ENCODE results near the gene NPHP4. TPM values are rescaled to one million over a fixed set of nuclear protein-coding genes. Genes with fewer than 3 reads are reported as not detected.

The NPHP4 gene
- total and polyA plus RNA-seq, 2 donors (not counting 3 experiments of a cell fraction or from before 2014, with no cell fraction given), result 4.4 to 11.7 TPM

DNA sequence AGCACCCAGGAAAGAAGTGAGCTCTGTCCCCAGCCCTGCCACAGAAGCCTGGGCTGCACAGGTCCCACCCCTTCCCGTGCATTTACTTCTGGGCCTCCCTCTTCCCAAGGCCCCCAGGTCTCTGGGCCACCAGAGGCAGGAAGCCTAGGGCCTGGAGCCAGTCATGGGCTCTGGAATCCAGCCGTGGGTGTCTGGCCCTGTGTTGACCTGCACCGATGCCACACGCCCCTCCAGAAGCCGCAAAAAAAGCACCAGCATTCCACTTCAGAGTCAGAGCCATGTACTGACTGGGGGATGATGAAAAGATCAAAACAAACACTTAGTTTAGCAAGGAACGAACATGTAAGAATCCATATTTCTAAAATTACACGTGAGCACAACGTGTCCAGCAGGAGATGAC is 141.7 kb downstream of the NPHP4 start:
- DNase-seq (ENCODE audit: low read depth, low spot score), result no peak
- TF ChIP-seq JUN (IDR thresholded peaks at IDR 0.05; ENCODE audit: borderline replicate concordance, insufficient read depth, insufficient read length, low read depth) (no peak), CTCF (IDR thresholded peaks at IDR 0.05; ENCODE audit: extremely low read depth in 1 of 2, insufficient read depth in 1 of 2, low read depth in 1 of 2, low read length in 2 of 2) (no peak), GATA2 (IDR thresholded peaks at IDR 0.05; ENCODE audit: insufficient read depth, insufficient read length, low read depth, low read length) (no peak), POLR2A (IDR thresholded peaks at IDR 0.05; ENCODE audit: low read depth, low read length) (no peak), EZH2 (IDR thresholded peaks at IDR 0.05; ENCODE audit: borderline replicate concordance, low read depth, low read length, severe bottlenecking) (no peak), FOS (IDR thresholded peaks at IDR 0.05; ENCODE audit: borderline replicate concordance, insufficient read depth, low read length) (no peak), MYC (IDR thresholded peaks at IDR 0.05; ENCODE audit: low read depth, low read length) (no peak), POLR2AphosphoS5 (IDR thresholded peaks at IDR 0.05; ENCODE audit: insufficient read depth, low read depth, low read length) (no peak)
- TF ChIP-seq, protein P1, sequence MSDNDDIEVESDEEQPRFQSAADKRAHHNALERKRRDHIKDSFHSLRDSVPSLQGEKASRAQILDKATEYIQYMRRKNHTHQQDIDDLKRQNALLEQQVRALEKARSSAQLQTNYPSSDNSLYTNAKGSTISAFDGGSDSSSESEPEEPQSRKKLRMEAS (IDR thresholded peaks at IDR 0.05; ENCODE audit: insufficient read depth, insufficient read length), result no peak
- H3K9me3 ChIP-seq (replicated peaks; ENCODE audit: control insufficient read depth, insufficient read depth, low read length), result no peaks in the 10 kb centered on the region
- no peaks in the 10 kb centered on the region for H3K4me1 ChIP-seq (ENCODE audit: control insufficient read depth, extremely low read depth, insufficient read depth, low read length)
- H3K27ac ChIP-seq (ENCODE audit: insufficient read depth, low read depth, low read length), result no peak overlapping the region
- no peak overlapping the region for H3K9ac ChIP-seq (replicated peaks; ENCODE audit: extremely low read depth, insufficient read depth, low read length)
- intact Hi-C loops (cut with micrococcal nuclease), result no loop called here
- H3K36me3 ChIP-seq (ENCODE audit: control insufficient read depth in 2 of 2, extremely low read depth in 1 of 2, insufficient read depth in 2 of 2, low read length in 2 of 2), result no peaks in the 10 kb centered on the region
- no peak overlapping the region for H2AFZ ChIP-seq (ENCODE audit: low read depth, low read length)
- BruUV-seq (replicated peaks), result no TSS peak
- dilution Hi-C loops (cut with MboI; ENCODE audit: extremely low pct_ligation_motif_present, low sequenced_read_pairs), result no loop called here
- no peak for FAIRE-seq
- no peaks in the 10 kb centered on the region for H3K27me3 ChIP-seq (ENCODE audit: control insufficient read depth in 2 of 2, insufficient read depth in 2 of 2, low read length in 2 of 2)
- H3K9me1 ChIP-seq (replicated peaks; ENCODE audit: control insufficient read depth, extremely low read depth, insufficient read depth, low read length), result no peaks in the 10 kb centered on the region
- ChIA-PET CTCF (no interaction called here), POLR2A (no interaction called here)
- H3K79me2 ChIP-seq (ENCODE audit: control insufficient read depth, insufficient read depth, low read length), result no peaks in the 10 kb centered on the region
- H3K4me3 ChIP-seq (replicated peaks in 1 of 3; ENCODE audit: insufficient read depth in 1 of 3, low read depth in 1 of 3, low read length in 3 of 3), result no peak overlapping the region
- H4K20me1 ChIP-seq (replicated peaks; ENCODE audit: control insufficient read depth, extremely low read depth, insufficient read depth, low read length), result no peaks in the 10 kb centered on the region
- no peak overlapping the region for H3K4me2 ChIP-seq (ENCODE audit: insufficient read depth, low read length)

All from endothelial cell of umbilical vein (primary cell).